HCT116 (cell line): Measurements from ENCODE around the gene LRP1B. TPM values are rescaled to one million over a fixed set of nuclear protein-coding genes. Genes with fewer than 3 reads are reported as not detected.

Experiments
- ATAC-seq: fragments of 200-7000 bp; cut with Tn5 transposase; 2 replicates; pipeline ENCODE4 v1.9.1; 2020; ENCODE audit warnings: mild to moderate bottlenecking, moderate library complexity
- BruUV-seq: library from RNA; stranded (reverse); fragments of 400-500 nt; replicated peaks from 2 replicates; lab custom pipeline; 2021; lab: Mats Ljungman, UMichigan
- CTCF ChIA-PET: fragments of 300-600 bp; sonication (Branson Sonifier 250); formaldehyde crosslinking; loops from one replicate; lab custom pipeline; 2021; ENCODE audit warnings: antibody characterized with exemption; lab: Charles Lee
- POLR2A ChIA-PET: fragments of 300-600, 350-600 bp; sonication (Branson Sonifier 250); formaldehyde crosslinking; loops from one replicate; lab custom pipeline; 2021; ENCODE audit warnings: antibody characterized with exemption; lab: Charles Lee
- RAD21 ChIA-PET, 2 experiments: fragments of 300-600 bp; sonication (Branson Sonifier 250); formaldehyde crosslinking; loops; one replicate each; lab custom pipeline; 2023; ENCODE audit warnings: low total read pairs in 2 of 2; ENCODE audit not compliant: uncharacterized antibody in 2 of 2, unreplicated experiment in 2 of 2, low non-redundant PET in 1 of 2; lab: Charles Lee
- DNase-seq: peaks from one replicate; pipeline ENCODE4 v3.0.0-alpha.2; 2010; ENCODE audit warnings: low read depth, low spot score
- H2AFZ ChIP-seq: fragments of 200-600 bp; shearing (Covaris generic), sonication (generic); 2 replicates; pipeline ENCODE4 v1.6.1; 2017; ENCODE audit warnings: low read depth, mixed run types, mixed read lengths, antibody characterized with exemption, low read length; ENCODE audit not compliant: poor library complexity, severe bottlenecking
- H3K27ac ChIP-seq: 2 replicates; pipeline ENCODE4 v1.5.1; 2012; ENCODE audit warnings: low read depth, low read length
- H3K27me3 ChIP-seq: fragments of 200-600 bp; sonication (generic); 2 replicates; pipeline ENCODE4 v1.6.1; 2016; ENCODE audit warnings: mixed run types, low read length, mixed read lengths; ENCODE audit not compliant: insufficient read depth
- H3K36me3 ChIP-seq, 2 experiments: fragments of 200-500 bp in 1 of 2; fragments of 200-600 bp in 1 of 2; sonication (Bioruptor generic) in 1 of 2; sonication (generic) in 1 of 2; 2 replicates each; pipeline versions ENCODE4 v1.5.1 to v1.6.1; 2014 to 2016; ENCODE audit warnings: low read length in 2 of 2, inconsistent platforms in 1 of 2, mixed read lengths in 1 of 2, mixed run types in 1 of 2; ENCODE audit not compliant: insufficient read depth in 2 of 2, control insufficient read depth in 1 of 2
- H3K4me1 ChIP-seq, 2 experiments: fragments of 200-600 bp in 1 of 2; sonication (generic) in 1 of 2; 2 replicates each; pipeline versions ENCODE4 v1.5.1 to v1.6.1; 2012 to 2017; ENCODE audit warnings: low read length in 2 of 2, inconsistent platforms in 1 of 2, mild to moderate bottlenecking in 1 of 2, mixed read lengths in 1 of 2, mixed run types in 1 of 2, moderate library complexity in 1 of 2; ENCODE audit not compliant: insufficient read depth in 2 of 2, control insufficient read depth in 1 of 2
- H3K4me2 ChIP-seq: fragments of 200-600 bp; sonication (generic); 2 replicates; pipeline ENCODE4 v1.6.1; 2017; ENCODE audit warnings: mixed run types, low read length, mixed read lengths
- H3K4me3 ChIP-seq, 2 experiments: fragments of 200-600 bp in 1 of 2; sonication (generic) in 1 of 2; replicated peaks in 1 of 2; 2 replicates each; pipeline ENCODE4 v1.5.1; 2011 to 2016; ENCODE audit warnings: low read length in 2 of 2, control low read depth in 1 of 2, low read depth in 1 of 2, mild to moderate bottlenecking in 1 of 2, mixed read lengths in 1 of 2, mixed run types in 1 of 2
- H3K79me2 ChIP-seq: fragments of 200-600 bp; sonication (generic); 2 replicates; pipeline ENCODE4 v1.6.1; 2017; ENCODE audit warnings: mild to moderate bottlenecking, mixed run types, low read length, moderate library complexity, mixed read lengths; ENCODE audit not compliant: insufficient read depth
- H3K9ac ChIP-seq: fragments of 200-600 bp; sonication (generic); 2 replicates; pipeline ENCODE4 v1.6.1; 2016; ENCODE audit warnings: low read length, mixed read lengths
- H3K9me2 ChIP-seq: fragments of 200-600 bp; sonication (generic), shearing (Covaris generic); 2 replicates; pipeline ENCODE4 v1.6.1; 2017; ENCODE audit warnings: mixed run types, mild to moderate bottlenecking, moderate library complexity; ENCODE audit not compliant: insufficient read depth
- H3K9me3 ChIP-seq, 2 experiments: fragments of 200-500 bp in 1 of 2; fragments of 200-600 bp in 1 of 2; sonication (Bioruptor generic) in 1 of 2; sonication (generic) in 1 of 2; 2 replicates each; pipeline ENCODE4 v1.6.1; 2014 to 2017; ENCODE audit warnings: low read length in 2 of 2, mixed read lengths in 2 of 2, inconsistent platforms in 1 of 2, low read depth in 1 of 2, mild to moderate bottlenecking in 1 of 2, mixed run types in 1 of 2, moderate library complexity in 1 of 2; ENCODE audit not compliant: control insufficient read depth in 1 of 2, insufficient read depth in 1 of 2
- H4K20me1 ChIP-seq: fragments of 200-600 bp; sonication (generic), shearing (Covaris generic); 2 replicates; pipeline ENCODE4 v1.6.1; 2017; ENCODE audit warnings: mixed run types, mild to moderate bottlenecking, moderate library complexity; ENCODE audit not compliant: insufficient read depth
- CBX3 ChIP-seq: IDR thresholded peaks from 2 replicates; pipeline ENCODE4 v1.6.1; 2012; ENCODE audit warnings: low read depth
- EGR1 ChIP-seq: IDR thresholded peaks from 2 replicates; pipeline ENCODE4 v1.6.1; 2012; ENCODE audit warnings: low read depth
- ELF1 ChIP-seq: IDR thresholded peaks from 2 replicates; pipeline ENCODE4 v1.6.1; 2012; ENCODE audit warnings: low read depth, borderline replicate concordance
- EZH2 ChIP-seq: fragments of 200-600 bp; sonication (generic); IDR thresholded peaks from 2 replicates; pipeline ENCODE4 v1.6.1; 2017; ENCODE audit warnings: antibody characterized with exemption, mixed run types
- FOSL1 ChIP-seq: IDR thresholded peaks from 2 replicates; pipeline ENCODE4 v1.6.1; 2012; ENCODE audit warnings: low read depth
- POLR2AphosphoS5 ChIP-seq: IDR thresholded peaks from 2 replicates; pipeline ENCODE4 v1.6.1; 2011; ENCODE audit warnings: mild to moderate bottlenecking, low read depth, low read length, moderate library complexity
- SRF ChIP-seq: IDR thresholded peaks from 2 replicates; pipeline ENCODE4 v1.6.1; 2012; ENCODE audit warnings: low read depth
- TCF7L2 ChIP-seq: IDR thresholded peaks from 2 replicates; pipeline ENCODE4 v1.7.0; 2011; ENCODE audit warnings: borderline replicate concordance, inconsistent platforms; ENCODE audit not compliant: insufficient read depth, insufficient read length; ENCODE audit errors: extremely low read depth
- ZNF274 ChIP-seq: fragments of 200-500 bp; sonication (Bioruptor generic); IDR thresholded peaks from 2 replicates; pipeline ENCODE4 v1.6.1; 2014; ENCODE audit warnings: mild to moderate bottlenecking, low read depth, low read length, inconsistent platforms
- intact Hi-C: fragments of 100-400 bp; cut with micrococcal nuclease; formaldehyde crosslinking; loops from 2 replicates; pipeline ENCODE4 v1.10.0; 2022
- total RNA-seq: library from RNA; stranded (reverse); gene quantifications from one replicate; pipeline ENCODE4 v1.2.1, GENCODE V29; 2021; ENCODE audit not compliant: unreplicated experiment
- TF ChIP-seq, protein P1 (sequence below): IDR thresholded peaks from 2 replicates; pipeline ENCODE4 v1.6.1; 2012

Gene LRP1B
- total RNA-seq, 1 experiment from 2014 or later, result 0.34 TPM

DNA sequence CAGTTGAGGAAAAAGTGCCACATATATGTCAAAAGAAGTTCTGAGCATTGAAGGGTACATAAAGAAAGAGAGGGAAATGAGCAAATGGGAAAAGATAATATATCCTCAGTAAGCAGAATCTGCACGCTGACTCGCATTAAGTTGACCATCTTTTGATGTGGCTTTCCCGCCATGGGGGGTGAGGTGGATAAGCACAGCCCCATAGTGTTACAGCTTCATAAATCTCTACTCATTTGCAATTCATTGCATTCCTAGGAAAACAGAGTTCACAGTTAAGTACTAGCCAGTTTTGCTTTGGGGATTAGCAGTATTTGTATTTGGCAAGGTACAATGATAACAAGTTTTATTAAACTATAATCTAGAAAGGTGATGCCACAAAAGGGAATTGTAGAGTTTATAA lies 814.2 kb downstream of the LRP1B start:
- TF ChIP-seq EGR1, result no peak
- TF ChIP-seq POLR2AphosphoS5, result no peak
- no peak for TF ChIP-seq EZH2
- no peak for TF ChIP-seq SRF
- TF ChIP-seq TCF7L2, result no peak
- Histone ChIP-seq H3K9ac (no peak overlapping the region), H3K79me2 (no peaks in the 10 kb centered on the region), H4K20me1 (no peaks in the 10 kb centered on the region), H2AFZ (no peak overlapping the region), H3K4me2 (no peak overlapping the region), H3K27ac (no peak overlapping the region), H3K27me3 (no peaks in the 10 kb centered on the region), H3K9me3 (no peaks in the 10 kb centered on the region), H3K36me3 (no peaks in the 10 kb centered on the region), H3K4me3 (no peak overlapping the region), H3K9me2 (no peaks in the 10 kb centered on the region), H3K4me1 (no peaks in the 10 kb centered on the region)
- ATAC-seq, result no peak
- intact Hi-C loops, result no loop called here
- ChIA-PET CTCF (no interaction called here), POLR2A (no interaction called here), RAD21 (no interaction called here)
- DNase-seq, result no peak
- no TSS peak for BruUV-seq

DNA sequence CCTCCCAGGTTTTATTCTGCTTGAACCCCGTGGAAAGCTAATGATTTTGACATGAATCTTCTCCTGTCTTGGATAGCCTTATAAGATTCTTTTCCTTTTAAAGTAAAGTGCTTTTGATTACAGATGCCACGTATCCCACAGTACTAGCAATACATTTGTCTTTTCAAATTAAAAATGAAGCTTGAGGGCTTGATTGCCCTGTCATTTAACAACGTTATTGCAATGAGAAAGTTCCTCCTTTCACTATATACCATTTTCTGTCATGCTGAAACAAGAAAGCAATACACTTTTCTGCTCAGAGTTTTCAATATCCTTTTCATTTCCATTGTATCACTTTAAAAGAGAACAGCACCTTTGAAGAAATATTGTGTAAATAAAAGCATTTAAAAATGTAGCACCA lies 814.7 kb downstream of the LRP1B start:
- Histone ChIP-seq H4K20me1 (no peaks in the 10 kb centered on the region), H3K9me2 (no peaks in the 10 kb centered on the region), H3K4me3 (no peak overlapping the region), H3K27me3 (no peaks in the 10 kb centered on the region), H3K4me2 (no peak overlapping the region), H3K9ac (no peak overlapping the region), H3K36me3 (no peaks in the 10 kb centered on the region), H3K4me1 (no peaks in the 10 kb centered on the region), H3K27ac (no peak overlapping the region), H3K79me2 (no peaks in the 10 kb centered on the region), H2AFZ (no peak overlapping the region), H3K9me3 (no peaks in the 10 kb centered on the region)
- intact Hi-C loops, result no loop called here
- ChIA-PET RAD21 (no interaction called here), POLR2A (no interaction called here), CTCF (no interaction called here)
- ATAC-seq, result no peak
- no TSS peak for BruUV-seq
- no peak for DNase-seq
- TF ChIP-seq EZH2 (no peak), CBX3 (no peak), POLR2AphosphoS5 (no peak), ZNF274 (no peak), ELF1 (no peak), FOSL1 (no peak)
- TF ChIP-seq, protein P1, sequence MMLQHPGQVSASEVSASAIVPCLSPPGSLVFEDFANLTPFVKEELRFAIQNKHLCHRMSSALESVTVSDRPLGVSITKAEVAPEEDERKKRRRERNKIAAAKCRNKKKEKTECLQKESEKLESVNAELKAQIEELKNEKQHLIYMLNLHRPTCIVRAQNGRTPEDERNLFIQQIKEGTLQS, result no peak
